Measurements from ENCODE around the gene ZBTB48.

DNA sequence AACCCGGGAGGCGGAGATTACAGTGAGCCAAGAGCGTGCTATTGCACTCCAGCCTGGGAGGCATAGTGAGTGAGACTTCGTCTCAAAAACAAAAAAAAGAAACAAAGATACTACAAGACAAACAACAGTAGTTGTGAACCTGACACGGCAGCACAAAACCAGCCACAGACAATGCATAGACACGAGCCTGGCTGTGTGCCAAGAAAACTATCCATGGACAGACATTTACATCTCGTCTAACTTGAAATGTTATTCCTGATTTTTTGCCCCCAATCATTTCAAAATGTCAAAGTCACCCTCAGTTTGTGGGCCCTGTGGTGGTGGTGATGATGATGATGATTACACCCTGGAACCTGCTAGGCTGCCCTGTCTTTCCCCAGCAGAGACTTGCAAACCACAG lies 16.6 kb downstream of the ZBTB48 start:
- TF ChIP-seq, protein P1, sequence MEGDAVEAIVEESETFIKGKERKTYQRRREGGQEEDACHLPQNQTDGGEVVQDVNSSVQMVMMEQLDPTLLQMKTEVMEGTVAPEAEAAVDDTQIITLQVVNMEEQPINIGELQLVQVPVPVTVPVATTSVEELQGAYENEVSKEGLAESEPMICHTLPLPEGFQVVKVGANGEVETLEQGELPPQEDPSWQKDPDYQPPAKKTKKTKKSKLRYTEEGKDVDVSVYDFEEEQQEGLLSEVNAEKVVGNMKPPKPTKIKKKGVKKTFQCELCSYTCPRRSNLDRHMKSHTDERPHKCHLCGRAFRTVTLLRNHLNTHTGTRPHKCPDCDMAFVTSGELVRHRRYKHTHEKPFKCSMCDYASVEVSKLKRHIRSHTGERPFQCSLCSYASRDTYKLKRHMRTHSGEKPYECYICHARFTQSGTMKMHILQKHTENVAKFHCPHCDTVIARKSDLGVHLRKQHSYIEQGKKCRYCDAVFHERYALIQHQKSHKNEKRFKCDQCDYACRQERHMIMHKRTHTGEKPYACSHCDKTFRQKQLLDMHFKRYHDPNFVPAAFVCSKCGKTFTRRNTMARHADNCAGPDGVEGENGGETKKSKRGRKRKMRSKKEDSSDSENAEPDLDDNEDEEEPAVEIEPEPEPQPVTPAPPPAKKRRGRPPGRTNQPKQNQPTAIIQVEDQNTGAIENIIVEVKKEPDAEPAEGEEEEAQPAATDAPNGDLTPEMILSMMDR (IDR thresholded peaks at IDR 0.05) = no peak
- no peak for TF ChIP-seq POLR2A (IDR thresholded peaks at IDR 0.05)

All from uterus (tissue), 2 donors.